Activated B cell treated with CpG ODN at 0.5 μM for 24 hours (primary cell): Measurements from ENCODE around the gene RPS15. TPM values are rescaled to one million over a fixed set of nuclear protein-coding genes. Genes with fewer than 3 reads are reported as not detected.

Experiments used
- ATAC-seq: fragments of 200-7000 bp; cut with Tn5 transposase; one replicate; pipeline ENCODE4 v1.10.0; 2021; ENCODE audit warnings: low read depth, mild to moderate bottlenecking, moderate library complexity
- CTCF ChIA-PET: fragments of 350-600 bp; sonication (Branson Sonifier 250); formaldehyde crosslinking; loops from one replicate; lab custom pipeline; 2021; ENCODE audit warnings: antibody characterized with exemption; lab: Charles Lee
- POLR2A ChIA-PET: fragments of 350-600 bp; sonication (Branson Sonifier 250); formaldehyde crosslinking; loops from one replicate; lab custom pipeline; 2021; ENCODE audit warnings: antibody characterized with exemption; lab: Charles Lee
- DNase-seq: peaks from one replicate; pipeline ENCODE4 v3.0.0; 2022
- H3K27ac Mint-ChIP-seq: one replicate; pipeline ENCODE4 v1.8.0; 2020; ENCODE audit warnings: mixed read lengths
- H3K27me3 Mint-ChIP-seq: one replicate; pipeline ENCODE4 v1.8.0; 2021; ENCODE audit warnings: mixed read lengths
- H3K36me3 Mint-ChIP-seq: one replicate; pipeline ENCODE4 v1.8.0; 2021; ENCODE audit warnings: low read depth, mixed read lengths
- H3K4me1 Mint-ChIP-seq: one replicate; pipeline ENCODE4 v1.8.0; 2021; ENCODE audit warnings: mixed read lengths
- H3K4me3 Mint-ChIP-seq: one replicate; pipeline ENCODE4 v1.8.0; 2020; ENCODE audit warnings: mild to moderate bottlenecking, mixed read lengths
- H3K9me3 Mint-ChIP-seq: one replicate; pipeline ENCODE4 v1.8.0; 2020; ENCODE audit warnings: mixed read lengths
- CTCF ChIP-seq: fragments of 200-600 bp; IDR thresholded peaks from one replicate; pipeline ENCODE4 v1.8.0; 2022; ENCODE audit warnings: antibody characterized with exemption, mild to moderate bottlenecking
- intact Hi-C: fragments of 100-400 bp; cut with micrococcal nuclease; formaldehyde crosslinking; loops from one replicate; pipeline ENCODE4 v1.15.1; 2024
- total RNA-seq: library from RNA; stranded (reverse); gene quantifications from 2 replicates; pipeline ENCODE4 v1.2.3, GENCODE V29; 2022

RPS15 gene
- total RNA-seq, 1 donor from 2014 or later: 1,788 TPM

- Mint-ChIP-seq H3K9me3 (no peaks in the 10 kb centered on the region), H3K27me3 (no peaks in the 10 kb centered on the region), H3K4me3 (no peak overlapping the region), H3K36me3 (no peaks in the 10 kb centered on the region), H3K4me1 (peaks cover 10% of the 10 kb centered on the region), H3K27ac (no peak overlapping the region)
- POLR2A ChIA-PET: interaction anchor here (0.7 to 1.0 kb wide), 3 partner anchors 12 to 202 kb away, joined by 3 read pairs; no protein-coding TSS in a partner anchor
- ATAC-seq: no peak
- no peak for TF ChIP-seq CTCF
- CTCF ChIA-PET: no interaction called here
- DNase-seq: no peak
- intact Hi-C loops: loop anchor here (10.0 kb wide), 1 partner anchor 299 kb away; no protein-coding TSS in a partner anchor
These were observed 27.8 kb downstream of the RPS15 start for GRCh38 chr19:1466018-1466460.

- no peaks in the 10 kb centered on the region for H3K27me3 Mint-ChIP-seq
- no peak for ATAC-seq
- H3K9me3 Mint-ChIP-seq: no peaks in the 10 kb centered on the region
- ChIA-PET POLR2A (interaction anchor here (0.7 to 0.9 kb wide), 2 partner anchors 12 to 203 kb away, joined by 3 read pairs; no protein-coding TSS in a partner anchor), CTCF (interaction anchor here (1.6 kb wide), 1 partner anchor 360 kb away, joined by 3 read pairs; no protein-coding TSS in a partner anchor)
- DNase-seq: no peak
- no peak overlapping the region for H3K4me3 Mint-ChIP-seq
- no peaks in the 10 kb centered on the region for H3K36me3 Mint-ChIP-seq
- intact Hi-C loops: loop anchor here (10.0 kb wide), 1 partner anchor 298 kb away; no protein-coding TSS in a partner anchor
- H3K27ac Mint-ChIP-seq: no peak overlapping the region
- peaks cover 15% of the 10 kb centered on the region for H3K4me1 Mint-ChIP-seq
- TF ChIP-seq CTCF: no peak
These were observed 28.4 kb downstream of the RPS15 start for GRCh38 chr19:1466461-1467214.

- ChIA-PET POLR2A (no interaction called here), CTCF (interaction anchor here (1.6 kb wide), 1 partner anchor 359 kb away, joined by 3 read pairs; no protein-coding TSS in a partner anchor)
- intact Hi-C loops: loop anchor here (10.0 kb wide), 1 partner anchor 298 kb away; no protein-coding TSS in a partner anchor
- Mint-ChIP-seq H3K27ac (no peak overlapping the region), H3K9me3 (no peaks in the 10 kb centered on the region), H3K36me3 (no peaks in the 10 kb centered on the region), H3K27me3 (no peaks in the 10 kb centered on the region), H3K4me1 (peaks cover 20% of the 10 kb centered on the region), H3K4me3 (no peak overlapping the region)
- no peak for TF ChIP-seq CTCF
- DNase-seq: no peak
- ATAC-seq: no peak
These were observed 29.0 kb downstream of the RPS15 start for GRCh38 chr19:1467215-1467489.

GRCh38 chr19:1467490-1468273, 29.5 kb downstream of the RPS15 start:
- intact Hi-C loops: loop anchor here (10.0 kb wide), 1 partner anchor 297 kb away; no protein-coding TSS in a partner anchor
- ChIA-PET CTCF (interaction anchor here (1.6 kb wide), 1 partner anchor 359 kb away, joined by 3 read pairs; no protein-coding TSS in a partner anchor), POLR2A (interaction anchor here (0.6 to 1.4 kb wide), 2 partner anchors 15 to 131 kb away, joined by 4 to 5 read pairs; no protein-coding TSS in a partner anchor)
- Mint-ChIP-seq H3K4me3 (no peak overlapping the region), H3K27ac (no peak overlapping the region), H3K36me3 (no peaks in the 10 kb centered on the region), H3K9me3 (no peaks in the 10 kb centered on the region), H3K27me3 (no peaks in the 10 kb centered on the region), H3K4me1 (peaks cover 22% of the 10 kb centered on the region)
- no peak for TF ChIP-seq CTCF
- ATAC-seq (no peak), DNase-seq (no peak)
